HTERT RPE-1 (cell line): ENCODE results near the gene CRYGC.

Experiments used
- in situ Hi-C: fragments of 300-500 bp; cut with MboI; formaldehyde crosslinking; loops from 4 replicates; pipeline ENCODE4 v1.14.3; 2020; ENCODE audit warnings: low sequenced_read_pairs

CRYGC gene

GRCh38 chr2:208129744-208130711 lies at the start of gene CRYGC:
Gene CRYGC, minus strand, starts transcription at chr2:208129828. Its CDS starts 36 bp downstream, at chr2:208129792.
- in situ Hi-C loops: no loop called here

DNA sequence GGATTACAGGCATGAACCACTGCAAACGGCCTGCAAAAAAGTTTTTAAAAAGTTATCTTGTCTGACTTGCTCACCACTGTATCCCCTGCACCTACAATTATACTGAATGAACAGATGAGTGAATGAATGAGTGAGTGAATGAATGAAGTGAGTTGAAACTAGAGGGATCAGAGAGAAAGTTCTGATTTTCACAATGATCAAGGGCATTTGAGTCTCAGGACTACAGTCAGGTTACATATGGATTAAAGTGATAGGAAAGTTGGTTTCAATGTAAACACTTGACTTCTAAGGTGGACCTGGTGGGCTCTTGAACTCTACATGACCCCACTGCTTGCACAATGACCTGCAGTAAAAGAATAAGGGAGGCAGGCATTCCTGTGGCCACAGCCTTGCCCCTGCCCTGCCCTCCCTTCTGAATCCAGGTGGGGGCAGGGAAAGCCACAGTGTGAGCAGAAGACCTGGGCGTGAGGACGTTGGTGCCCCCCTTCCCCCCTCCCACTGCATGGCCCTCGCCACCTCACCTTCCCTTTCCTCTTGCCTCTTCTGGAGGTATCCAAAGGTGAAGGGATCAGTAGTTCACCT lies 49.5 kb upstream of the CRYGC start:
- in situ Hi-C loops: no loop called here

DNA sequence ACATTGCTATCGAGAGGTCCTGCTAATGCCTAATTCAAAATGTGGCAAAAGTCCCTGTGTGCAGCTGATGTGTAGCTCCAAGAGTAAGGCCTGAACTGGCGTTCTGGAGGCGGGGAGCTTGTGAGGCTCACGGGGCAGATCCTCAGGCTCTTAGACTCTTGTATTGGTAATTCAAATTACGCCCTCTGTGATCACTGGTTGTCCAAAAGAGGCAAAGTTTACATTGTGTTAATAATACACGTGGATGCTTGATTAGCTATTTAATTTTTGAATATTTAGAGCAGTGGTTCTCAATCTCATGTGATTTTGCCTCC lies 46.2 kb upstream of the CRYGC start:
- in situ Hi-C loops: no loop called here

- in situ Hi-C loops: no loop called here
Observed at GRCh38 chr2:208175069-208175839, 45.6 kb upstream of the CRYGC start.

GRCh38 chr2:208174144-208174543 lies 44.5 kb upstream of the CRYGC start:
- in situ Hi-C loops: no loop called here

GRCh38 chr2:208172125-208172524 lies 42.5 kb upstream of the CRYGC start:
- in situ Hi-C loops: no loop called here

DNA sequence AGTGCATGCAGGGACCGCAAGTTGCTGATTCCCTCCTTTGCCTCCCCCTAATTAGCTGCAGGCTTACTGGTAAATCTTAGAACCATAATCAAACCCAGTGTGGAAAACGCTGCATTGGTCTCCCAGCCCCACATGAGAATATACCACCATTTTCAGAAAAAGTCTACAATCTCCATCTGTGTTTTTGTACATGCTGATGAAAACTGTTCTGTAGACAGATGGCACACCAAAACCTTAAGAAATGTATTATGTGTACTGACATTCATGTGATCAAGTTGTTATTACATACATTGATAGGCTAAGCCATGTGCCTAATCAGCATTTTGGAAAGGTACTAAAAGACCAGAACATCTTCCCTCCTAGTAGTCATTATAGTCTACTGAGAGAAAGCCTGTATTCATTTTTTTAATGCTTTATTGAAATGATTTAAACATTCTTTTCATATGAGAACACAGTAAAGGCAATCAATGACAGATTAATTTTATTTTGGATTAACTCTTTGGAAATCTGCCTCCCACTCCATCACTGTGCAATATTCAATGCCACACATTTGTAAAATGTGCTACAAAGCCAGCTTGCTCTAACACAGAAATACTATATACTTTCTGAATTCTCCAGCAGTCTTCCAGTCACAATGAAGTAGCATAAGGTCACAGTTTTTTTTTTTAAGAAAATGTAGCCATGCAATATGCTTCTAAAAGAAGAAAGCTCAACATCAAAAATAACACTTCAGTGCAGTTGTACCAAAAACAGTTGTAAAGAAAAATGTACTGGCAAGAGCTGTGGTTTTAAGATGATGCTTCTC lies 35.5 kb upstream of the CRYGC start:
- in situ Hi-C loops: no loop called here

- in situ Hi-C loops: no loop called here
Observed at GRCh38 chr2:208163489-208163888, 33.9 kb upstream of the CRYGC start, which contains the start of gene CRYGA. Gene CRYGA, minus strand, starts transcription at chr2:208163589. Its CDS starts 33 bp downstream, at chr2:208163556.

DNA sequence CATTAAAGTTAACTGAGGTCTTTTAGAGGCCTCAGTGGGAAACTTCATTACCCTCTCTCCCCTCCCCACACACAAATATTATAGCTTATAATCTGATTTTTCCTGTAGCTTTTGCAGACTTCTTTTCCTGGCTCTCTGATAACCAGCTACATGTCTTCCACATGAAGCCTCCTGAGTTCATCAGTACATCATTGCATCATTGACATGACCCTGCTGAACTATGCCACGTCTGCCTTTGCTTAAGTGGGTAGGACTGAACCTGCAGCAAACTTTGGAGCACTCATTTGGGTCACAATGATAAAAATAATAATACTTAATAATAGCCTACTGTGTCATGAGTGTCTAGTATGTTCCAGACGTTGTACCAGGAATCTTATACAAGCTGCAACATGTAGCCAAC lies 26.8 kb upstream of the CRYGC start:
- in situ Hi-C loops: no loop called here

DNA sequence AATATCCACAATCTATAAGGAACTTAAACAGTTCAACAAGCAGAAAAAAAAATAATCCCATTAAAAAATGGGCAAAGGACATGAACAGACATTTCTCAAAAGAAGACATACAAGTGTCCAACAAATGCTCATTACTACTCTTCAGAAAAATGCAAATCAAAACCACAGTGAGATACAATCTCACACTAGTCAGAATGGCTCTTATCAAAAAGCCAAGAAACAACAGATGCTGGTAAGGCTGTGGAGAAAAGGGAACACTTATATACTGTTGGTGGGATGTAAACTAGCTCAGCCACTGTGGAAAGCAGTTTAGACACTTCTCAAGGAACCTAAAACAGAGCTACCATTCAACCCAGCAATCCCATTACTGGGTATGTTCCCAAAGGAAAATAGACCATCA lies 23.5 kb upstream of the CRYGC start:
- in situ Hi-C loops: no loop called here

GRCh38 chr2:208150956-208151355 lies 21.3 kb upstream of the CRYGC start:
- in situ Hi-C loops: no loop called here

- in situ Hi-C loops: no loop called here
Observed at GRCh38 chr2:208150094-208150493, 20.5 kb upstream of the CRYGC start.

GRCh38 chr2:208148803-208149202 lies 19.2 kb upstream of the CRYGC start:
- in situ Hi-C loops: no loop called here

DNA sequence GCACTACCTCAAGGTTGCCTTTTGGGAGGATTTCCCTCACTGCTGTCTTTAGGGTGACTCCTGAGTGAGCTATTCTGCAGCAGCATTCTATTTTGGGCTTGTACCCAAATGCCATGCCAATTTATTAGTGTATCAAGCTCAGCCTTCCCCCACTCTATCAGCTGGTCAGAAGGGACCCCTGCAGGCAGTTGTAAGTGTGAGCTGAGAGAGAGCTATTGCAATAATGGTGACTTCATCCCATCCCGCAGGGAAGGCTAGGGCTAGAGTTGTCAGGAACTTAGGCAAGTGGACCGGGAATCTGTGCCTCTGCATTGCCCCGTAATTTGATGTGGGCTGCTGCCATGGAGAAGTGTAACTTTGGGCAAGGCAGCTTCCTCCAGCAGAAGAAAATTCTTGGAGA lies 18.1 kb upstream of the CRYGC start:
- in situ Hi-C loops: no loop called here

- in situ Hi-C loops: no loop called here
Observed at GRCh38 chr2:208147008-208147407, 17.4 kb upstream of the CRYGC start.

GRCh38 chr2:208146006-208146405 lies 16.4 kb upstream of the CRYGC start, which contains the start of gene CRYGB:
Gene CRYGB, minus strand, starts transcription at chr2:208146158. Its CDS starts 38 bp downstream, at chr2:208146120.
- in situ Hi-C loops: no loop called here

GRCh38 chr2:208142925-208143799 lies 13.5 kb upstream of the CRYGC start:
- in situ Hi-C loops: no loop called here

GRCh38 chr2:208142240-208142924 lies 12.8 kb upstream of the CRYGC start:
- in situ Hi-C loops: no loop called here

DNA sequence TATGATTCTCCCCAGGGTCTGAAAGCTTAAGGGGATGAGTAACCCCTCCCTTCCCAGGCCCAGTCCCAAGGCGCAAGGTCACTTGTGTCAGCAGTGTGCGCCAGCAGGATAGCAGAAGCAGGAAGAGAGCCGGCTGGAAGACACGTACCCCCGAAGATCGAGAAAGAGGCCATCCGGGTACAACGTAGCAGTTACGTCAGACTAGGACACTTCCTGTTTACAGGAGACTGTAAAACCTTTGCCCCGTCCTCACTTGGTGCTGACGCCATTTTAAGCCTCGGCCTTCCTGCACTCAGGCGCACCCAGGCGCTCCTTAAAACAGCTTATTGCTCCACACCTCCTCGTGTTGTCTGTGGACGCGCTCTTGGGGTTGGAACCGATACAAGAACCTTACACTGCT lies 9.8 kb upstream of the CRYGC start:
- in situ Hi-C loops: no loop called here
